Measurements from ENCODE around the gene IQCF6. TPM values are rescaled to one million over a fixed set of nuclear protein-coding genes. Genes with fewer than 3 reads are reported as not detected.

IQCF6 gene
- polyA plus RNA-seq, 1 donor (not counting 4 experiments of a cell fraction or from before 2014, with no cell fraction given), result not detected

GRCh38 chr3:51786267-51786666 is 7.2 kb upstream of the IQCF6 start:
- FAIRE-seq (no peak), DNase-seq (ENCODE audit: low read depth, low spot score) (no peak)
- Histone ChIP-seq H3K36me3 (ENCODE audit: control insufficient read depth in 2 of 2, extremely low read depth in 1 of 2, insufficient read depth in 2 of 2, low read length in 2 of 2) (no peaks in the 10 kb centered on the region), H3K27ac (ENCODE audit: control insufficient read depth, insufficient read depth, low read length) (no peak overlapping the region), H3K4me2 (ENCODE audit: control insufficient read depth, extremely low read depth, insufficient read depth, low read depth, low read length) (no peak overlapping the region), H3K4me3 (ENCODE audit: control insufficient read depth in 2 of 3, extremely low read depth in 1 of 3, insufficient read depth in 2 of 3, low read depth in 1 of 3, low read length in 3 of 3) (no peak overlapping the region), H3K79me2 (ENCODE audit: control insufficient read depth, insufficient read depth, low read length) (no peaks in the 10 kb centered on the region), H2AFZ (ENCODE audit: control insufficient read depth, low read length) (no peak overlapping the region), H3K27me3 (ENCODE audit: control insufficient read depth, extremely low read depth, insufficient read depth, low read length) (no peaks in the 10 kb centered on the region), H3K9me1 (ENCODE audit: control insufficient read depth, extremely low read depth, insufficient read depth, low read length) (no peaks in the 10 kb centered on the region), H3K4me1 (ENCODE audit: control insufficient read depth, extremely low read depth, insufficient read depth, low read length) (no peaks in the 10 kb centered on the region), H3K9ac (ENCODE audit: control insufficient read depth, extremely low read depth, insufficient read depth, low read length) (no peak overlapping the region), H4K20me1 (ENCODE audit: control insufficient read depth, extremely low read depth, insufficient read depth, low read length) (no peaks in the 10 kb centered on the region), H3K9me3 (ENCODE audit: control insufficient read depth, low read depth, low read length) (no peaks in the 10 kb centered on the region)
- dilution Hi-C loops (cut with MboI; ENCODE audit: extremely low pct_ligation_motif_present, low sequenced_read_pairs), result no loop called here
- no peak for TF ChIP-seq EZH2 (IDR thresholded peaks at IDR 0.05; ENCODE audit: low read length)
- TF ChIP-seq CTCF (optimal IDR thresholded peaks at IDR 0.05 in 1 of 3, IDR thresholded peaks at IDR 0.05 in 1 of 3, conservative IDR thresholded peaks at IDR 0.05 in 1 of 3; ENCODE audit: extremely low read depth in 1 of 3, insufficient read depth in 2 of 3, low read length in 3 of 3), result no peak

- Histone ChIP-seq H3K9me3 (ENCODE audit: control insufficient read depth, low read depth, low read length) (no peaks in the 10 kb centered on the region), H3K4me1 (ENCODE audit: control insufficient read depth, extremely low read depth, insufficient read depth, low read length) (no peaks in the 10 kb centered on the region), H3K27ac (ENCODE audit: control insufficient read depth, insufficient read depth, low read length) (no peak overlapping the region), H2AFZ (ENCODE audit: control insufficient read depth, low read length) (no peak overlapping the region), H3K36me3 (ENCODE audit: control insufficient read depth in 2 of 2, extremely low read depth in 1 of 2, insufficient read depth in 2 of 2, low read length in 2 of 2) (no peaks in the 10 kb centered on the region), H3K4me3 (ENCODE audit: control insufficient read depth in 2 of 3, extremely low read depth in 1 of 3, insufficient read depth in 2 of 3, low read depth in 1 of 3, low read length in 3 of 3) (no peak overlapping the region), H3K4me2 (ENCODE audit: control insufficient read depth, extremely low read depth, insufficient read depth, low read depth, low read length) (no peak overlapping the region), H3K79me2 (ENCODE audit: control insufficient read depth, insufficient read depth, low read length) (no peaks in the 10 kb centered on the region), H3K27me3 (ENCODE audit: control insufficient read depth, extremely low read depth, insufficient read depth, low read length) (no peaks in the 10 kb centered on the region), H4K20me1 (ENCODE audit: control insufficient read depth, extremely low read depth, insufficient read depth, low read length) (no peaks in the 10 kb centered on the region), H3K9ac (ENCODE audit: control insufficient read depth, extremely low read depth, insufficient read depth, low read length) (no peak overlapping the region), H3K9me1 (ENCODE audit: control insufficient read depth, extremely low read depth, insufficient read depth, low read length) (no peaks in the 10 kb centered on the region)
- dilution Hi-C loops (cut with MboI; ENCODE audit: extremely low pct_ligation_motif_present, low sequenced_read_pairs), result loop anchor here (5.0 kb wide), 1 partner anchor 51 kb away; no protein-coding TSS in a partner anchor
- DNase-seq (ENCODE audit: low read depth, low spot score) (no peak), FAIRE-seq (no peak)
- TF ChIP-seq CTCF (optimal IDR thresholded peaks at IDR 0.05 in 1 of 3, IDR thresholded peaks at IDR 0.05 in 1 of 3, conservative IDR thresholded peaks at IDR 0.05 in 1 of 3; ENCODE audit: extremely low read depth in 1 of 3, insufficient read depth in 2 of 3, low read length in 3 of 3) (no peak), EZH2 (IDR thresholded peaks at IDR 0.05; ENCODE audit: low read length) (no peak)
These were observed 483 bp downstream of the IQCF6 start for GRCh38 chr3:51778554-51778953.

Measured in keratinocyte (primary cell).